GM12878 (cell line): Measurements from ENCODE around the gene BIRC7. TPM values are rescaled to one million over a fixed set of nuclear protein-coding genes. Genes with fewer than 3 reads are reported as not detected.

Experiments used
- ATAC-seq: fragments of 200-7000 bp; cut with Tn5 transposase; 3 replicates; pipeline ENCODE4 v1.9.1; 2020; ENCODE audit warnings: mild to moderate bottlenecking, moderate library complexity
- BruUV-seq: library from RNA; stranded (reverse); fragments of 400-500 nt; replicated peaks from 2 replicates; lab custom pipeline; 2021; lab: Mats Ljungman, UMichigan
- CTCF ChIA-PET: fragments of 300-600 bp; sonication (Branson Sonifier 250); formaldehyde crosslinking; extraction: SDS; loops from one replicate; lab custom pipeline; 2021; ENCODE audit warnings: inconsistent platforms; lab: Yijun Ruan, JAX
- POLR2A ChIA-PET: fragments of 350-600 bp; formaldehyde crosslinking; extraction: SDS; loops from one replicate; lab custom pipeline; 2021; ENCODE audit warnings: inconsistent platforms; lab: Charles Lee
- RAD21 ChIA-PET: fragments of 300-600 bp; sonication (Branson Sonifier 250); formaldehyde crosslinking; loops from one replicate; lab custom pipeline; 2023; ENCODE audit warnings: antibody characterized with exemption; ENCODE audit not compliant: unreplicated experiment; lab: Charles Lee
- SMC1A ChIA-PET: fragments of 300-600 bp; sonication (Branson Sonifier 250); formaldehyde crosslinking; loops from one replicate; lab custom pipeline; 2023; ENCODE audit not compliant: unreplicated experiment, uncharacterized antibody; lab: Charles Lee
- DNase-seq: peaks from one replicate; pipeline ENCODE4 v3.0.0-alpha.2; 2011; ENCODE audit warnings: low read depth, low spot score
- FAIRE-seq: peaks from 3 replicates; lab custom pipeline; 2011; peaks lifted over from hg19 to GRCh38; lab: Jason Lieb, UNC
- H2AFZ ChIP-seq: 2 replicates; pipeline ENCODE4 v1.6.0; 2011; ENCODE audit warnings: low read depth, low read length, control low read depth; ENCODE audit not compliant: control insufficient read depth
- H3K27ac ChIP-seq: 2 replicates; pipeline ENCODE4 v1.5.1; 2011; ENCODE audit warnings: control low read depth; ENCODE audit not compliant: control insufficient read depth, insufficient read depth
- H3K27me3 ChIP-seq, 2 experiments: replicated peaks in 1 of 2; 2 replicates each; pipeline versions ENCODE4 v1.6.0 to v1.6.1; 2011; ENCODE audit warnings: low read length in 1 of 2; ENCODE audit not compliant: control insufficient read depth in 2 of 2, insufficient read depth in 2 of 2
- H3K36me3 ChIP-seq, 2 experiments: 2 replicates each; pipeline ENCODE4 v1.5.1; 2011; ENCODE audit warnings: low read length in 1 of 2; ENCODE audit not compliant: control insufficient read depth in 2 of 2, insufficient read depth in 2 of 2
- H3K4me1 ChIP-seq: 2 replicates; pipeline ENCODE4 v1.6.1; 2011; ENCODE audit warnings: mild to moderate bottlenecking, low read length, moderate library complexity, mixed read lengths; ENCODE audit not compliant: control insufficient read depth, insufficient read depth
- H3K4me2 ChIP-seq: 2 replicates; pipeline ENCODE4 v1.6.0; 2011; ENCODE audit warnings: control low read depth; ENCODE audit not compliant: control insufficient read depth, insufficient read depth
- H3K4me3 ChIP-seq: fragments of 200-600 bp; sonication (generic); 2 replicates; pipeline ENCODE4 v1.5.1; 2016
- H3K79me2 ChIP-seq: 2 replicates; pipeline ENCODE4 v1.6.0; 2011; ENCODE audit warnings: low read length; ENCODE audit not compliant: control insufficient read depth, insufficient read depth
- H3K9ac ChIP-seq: 2 replicates; pipeline ENCODE4 v1.8.0; 2011; ENCODE audit warnings: low read length, control low read depth, mixed read lengths; ENCODE audit not compliant: control insufficient read depth, insufficient read depth
- H3K9me3 ChIP-seq: replicated peaks from 3 replicates; pipeline ENCODE4 v1.5.1; 2011; ENCODE audit warnings: mild to moderate bottlenecking, low read length; ENCODE audit not compliant: control insufficient read depth, insufficient read depth
- H4K20me1 ChIP-seq: 2 replicates; pipeline ENCODE4 v1.6.0; 2011; ENCODE audit not compliant: control insufficient read depth, insufficient read depth
- BMI1 ChIP-seq: fragments of 450-650 bp; IDR thresholded peaks from 2 replicates; pipeline ENCODE4 v1.6.1; 2016; ENCODE audit warnings: mild to moderate bottlenecking, moderate library complexity, borderline replicate concordance
- CREB1 ChIP-seq: IDR thresholded peaks from 2 replicates; pipeline ENCODE4 v1.6.1; 2012; ENCODE audit warnings: low read depth, mild to moderate bottlenecking, inconsistent platforms
- GATAD2B ChIP-seq: fragments of 450-650 bp; conservative IDR thresholded peaks from 2 replicates; pipeline ENCODE4 v1.6.1; 2017; ENCODE audit warnings: low read depth, mild to moderate bottlenecking, moderate library complexity
- KAT2A ChIP-seq: conservative IDR thresholded peaks from 2 replicates; pipeline ENCODE4 v1.6.1; 2011; ENCODE audit warnings: low read depth, low read length; ENCODE audit not compliant: control insufficient read depth
- KDM1A ChIP-seq: fragments of 200-600 bp; sonication (generic); IDR thresholded peaks from 2 replicates; pipeline ENCODE4 v1.6.1; 2016; ENCODE audit warnings: borderline replicate concordance
- NRF1 ChIP-seq: conservative IDR thresholded peaks from 2 replicates; pipeline ENCODE4 v1.6.1; 2011; ENCODE audit warnings: mild to moderate bottlenecking, low read depth, low read length, improper control_type of control experiment
- POLR2A ChIP-seq: IDR thresholded peaks from 2 replicates; pipeline ENCODE4 v1.6.1; 2011; ENCODE audit warnings: low read depth, mild to moderate bottlenecking, low read length
- SREBF2 ChIP-seq: IDR thresholded peaks from 2 replicates; pipeline ENCODE4 v1.6.1; 2012; ENCODE audit warnings: mild to moderate bottlenecking, low read length
- TCF12 ChIP-seq: IDR thresholded peaks from 2 replicates; pipeline ENCODE4 v1.6.1; 2011; ENCODE audit warnings: low read depth, mild to moderate bottlenecking, low read length
- WGBS: methylation state at CpG from one replicate; pipeline ENCODE4 v1.1.6; 2016; ENCODE audit warnings: low lambda C conversion rate; ENCODE audit not compliant: insufficient replicate concordance, insufficient coverage; ENCODE audit errors: missing lambda C conversion rate; 5-methylcytosine and 5-hydroxymethylcytosine counted together
- in situ Hi-C: fragments of 300-500 bp; cut with MboI; formaldehyde crosslinking; loops from 9 replicates; pipeline ENCODE4 v1.14.3; 2018; ENCODE audit warnings: mixed read lengths
- intact Hi-C: fragments of 100-400 bp; cut with micrococcal nuclease; formaldehyde crosslinking; loops from one replicate; pipeline ENCODE4 v1.14.2; 2022; ENCODE audit not compliant: unreplicated experiment
- polyA plus RNA-seq, 11 experiments: library from polyadenylated mRNA; depleted of rRNA in 4 of 11; unstranded in 6 of 11; stranded (reverse) in 5 of 11; fragments of >200 nt; fragmentation: Nextera tagmentation in 4 of 11; fragmentation: Illumina TruSeq in 1 of 11; extraction: Ambion mirVana in 4 of 11; extraction: Trizol in 1 of 11; gene quantifications; 1 replicate in 1 of 11; 2 replicates in 10 of 11; pipeline versions ENCODE4 v1.2.1 to v1.2.3, GENCODE V29; 2011 to 2016; ENCODE audit warnings: inconsistent platforms in 2 of 11, missing spikeins in 2 of 11, low read depth in 1 of 11
- total RNA-seq, 4 experiments: library from RNA; depleted of rRNA in 3 of 4; stranded (reverse); fragments of >200 nt in 3 of 4; fragmentation: Illumina TruSeq in 1 of 4; extraction: Trizol in 1 of 4; gene quantifications; 2 replicates each; pipeline versions ENCODE4 v1.2.1 to v1.2.3, GENCODE V29; 2013 to 2021
- TF ChIP-seq, protein P1 (sequence below): fragments of 450-650 bp; IDR thresholded peaks from 2 replicates; pipeline ENCODE4 v1.6.1; 2018; ENCODE audit warnings: borderline replicate concordance, mild to moderate bottlenecking; ENCODE audit not compliant: partially characterized antibody
- TF ChIP-seq, protein P2 (sequence below): fragments of 450-650 bp; conservative IDR thresholded peaks from 2 replicates; pipeline ENCODE4 v1.6.1; 2017; ENCODE audit warnings: mild to moderate bottlenecking, moderate library complexity

The BIRC7 gene
- total and polyA plus RNA-seq, 10 of the 15 experiments (the other 5 are each of a cell fraction or from before 2014, with no cell fraction given): 0.31 TPM; not detected in 9

DNA sequence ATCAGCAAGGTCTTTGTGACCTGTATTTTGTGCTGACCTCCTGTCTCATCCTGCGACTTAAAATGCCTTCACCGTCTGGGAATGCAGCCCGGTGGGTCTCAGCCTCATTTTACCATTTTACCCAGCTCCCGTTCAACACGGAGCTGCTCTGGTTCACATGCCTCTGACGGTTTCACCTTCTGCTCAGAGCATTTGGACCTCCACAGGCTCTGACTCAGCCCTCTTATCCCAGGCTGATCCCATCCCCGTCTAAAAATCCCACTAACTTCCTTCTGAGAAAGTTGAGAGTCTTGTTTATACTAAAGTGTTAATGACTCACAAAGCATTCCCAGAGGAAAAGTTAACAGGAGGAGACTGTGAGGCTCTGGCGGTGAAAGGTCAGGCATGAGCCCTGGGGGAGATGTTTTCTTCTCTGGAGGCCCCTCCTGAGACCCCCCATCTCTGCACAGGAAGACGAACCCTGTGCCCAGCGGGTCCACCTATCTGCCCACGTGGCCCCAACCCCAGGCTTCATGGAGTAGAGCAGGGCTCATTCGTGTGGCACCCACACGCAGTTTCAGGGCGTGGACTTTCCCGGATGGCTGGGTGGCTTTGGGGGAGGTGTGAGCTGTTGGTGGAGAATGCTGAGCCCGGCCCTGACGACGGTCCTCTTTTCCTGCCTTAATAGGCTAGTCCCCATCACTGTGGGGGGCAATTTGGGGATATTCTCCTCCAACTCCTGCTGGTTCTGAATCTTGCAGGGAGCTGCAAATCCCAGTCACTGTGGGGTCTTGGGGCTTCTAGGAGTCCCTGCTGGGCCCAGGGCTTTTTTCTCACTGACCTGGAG, 3.3 kb upstream of the BIRC7 start:
- Histone ChIP-seq H3K4me3 (no peak overlapping the region), H3K9me3 (no peaks in the 10 kb centered on the region), H3K9ac (no peak overlapping the region), H2AFZ (no peak overlapping the region), H3K27me3 (peaks cover 2 to 3% of the 10 kb centered on the region in 2 experiments; a peak in 3 of 4 replicates), H3K27ac (no peak overlapping the region), H4K20me1 (no peaks in the 10 kb centered on the region)
- ATAC-seq: no peak; the same call in 2 of the 3 replicates
- ChIA-PET POLR2A (no interaction called here), SMC1A (interaction anchor here (1.3 kb wide), 1 partner anchor 9 kb away, joined by 3 read pairs; no protein-coding TSS in a partner anchor), CTCF (interaction anchor here (0.8 to 1.8 kb wide), 2 partner anchors 8 to 9 kb away, joined by 3 to 9 read pairs; no protein-coding TSS in a partner anchor)
- TF ChIP-seq, protein P1, sequence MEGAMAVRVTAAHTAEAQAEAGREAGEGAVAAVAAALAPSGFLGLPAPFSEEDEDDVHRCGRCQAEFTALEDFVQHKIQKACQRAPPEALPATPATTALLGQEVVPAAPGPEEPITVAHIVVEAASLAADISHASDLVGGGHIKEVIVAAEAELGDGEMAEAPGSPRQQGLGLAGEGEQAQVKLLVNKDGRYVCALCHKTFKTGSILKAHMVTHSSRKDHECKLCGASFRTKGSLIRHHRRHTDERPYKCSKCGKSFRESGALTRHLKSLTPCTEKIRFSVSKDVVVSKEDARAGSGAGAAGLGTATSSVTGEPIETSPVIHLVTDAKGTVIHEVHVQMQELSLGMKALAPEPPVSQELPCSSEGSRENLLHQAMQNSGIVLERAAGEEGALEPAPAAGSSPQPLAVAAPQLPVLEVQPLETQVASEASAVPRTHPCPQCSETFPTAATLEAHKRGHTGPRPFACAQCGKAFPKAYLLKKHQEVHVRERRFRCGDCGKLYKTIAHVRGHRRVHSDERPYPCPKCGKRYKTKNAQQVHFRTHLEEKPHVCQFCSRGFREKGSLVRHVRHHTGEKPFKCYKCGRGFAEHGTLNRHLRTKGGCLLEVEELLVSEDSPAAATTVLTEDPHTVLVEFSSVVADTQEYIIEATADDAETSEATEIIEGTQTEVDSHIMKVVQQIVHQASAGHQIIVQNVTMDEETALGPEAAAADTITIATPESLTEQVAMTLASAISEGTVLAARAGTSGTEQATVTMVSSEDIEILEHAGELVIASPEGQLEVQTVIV: no peak
- TF ChIP-seq KAT2A: no peak
- TF ChIP-seq CREB1: no peak
- TF ChIP-seq KDM1A: no peak
- no peak for TF ChIP-seq BMI1
- TF ChIP-seq TCF12: no peak
- no peak for TF ChIP-seq GATAD2B
- TF ChIP-seq, protein P2, sequence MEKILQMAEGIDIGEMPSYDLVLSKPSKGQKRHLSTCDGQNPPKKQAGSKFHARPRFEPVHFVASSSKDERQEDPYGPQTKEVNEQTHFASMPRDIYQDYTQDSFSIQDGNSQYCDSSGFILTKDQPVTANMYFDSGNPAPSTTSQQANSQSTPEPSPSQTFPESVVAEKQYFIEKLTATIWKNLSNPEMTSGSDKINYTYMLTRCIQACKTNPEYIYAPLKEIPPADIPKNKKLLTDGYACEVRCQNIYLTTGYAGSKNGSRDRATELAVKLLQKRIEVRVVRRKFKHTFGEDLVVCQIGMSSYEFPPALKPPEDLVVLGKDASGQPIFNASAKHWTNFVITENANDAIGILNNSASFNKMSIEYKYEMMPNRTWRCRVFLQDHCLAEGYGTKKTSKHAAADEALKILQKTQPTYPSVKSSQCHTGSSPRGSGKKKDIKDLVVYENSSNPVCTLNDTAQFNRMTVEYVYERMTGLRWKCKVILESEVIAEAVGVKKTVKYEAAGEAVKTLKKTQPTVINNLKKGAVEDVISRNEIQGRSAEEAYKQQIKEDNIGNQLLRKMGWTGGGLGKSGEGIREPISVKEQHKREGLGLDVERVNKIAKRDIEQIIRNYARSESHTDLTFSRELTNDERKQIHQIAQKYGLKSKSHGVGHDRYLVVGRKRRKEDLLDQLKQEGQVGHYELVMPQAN: no peak
- no peak for TF ChIP-seq NRF1
- TF ChIP-seq POLR2A: no peak
- TF ChIP-seq SREBF2: no peak
- TF ChIP-seq, all 136 proteins: peak for 0
- intact Hi-C loops: no loop called here
- Histone ChIP-seq H3K79me2 (no peaks in the 10 kb centered on the region), H3K4me1 (no peaks in the 10 kb centered on the region), H3K4me2 (no peak overlapping the region), H3K36me3 (no peaks in the 10 kb centered on the region)
- no TSS peak for BruUV-seq
- RAD21 ChIA-PET: no interaction called here
- FAIRE-seq (no peak), DNase-seq (no peak)
- 18% methylated on average over 18 of the region's 18 CpGs for WGBS
- in situ Hi-C loops: no loop called here
